ENCODE data around the gene GMCL2. TPM values are rescaled to one million over a fixed set of nuclear protein-coding genes. Genes with fewer than 3 reads are reported as not detected.
A peak's percentile ranks its signal among the peaks of the same experiment; 100 is the strongest.

Gene GMCL2
- total RNA-seq, 1 experiment from 2014 or later, result not detected

GRCh38 chr5:178235588-178235974 lies 48.4 kb upstream of the GMCL2 start (continued):
- TF ChIP-seq MYBL2 (CRISPR knock-in tag; IDR thresholded peaks at IDR 0.05) (no peak), FOXK1 (CRISPR knock-in tag; IDR thresholded peaks at IDR 0.05) (no peak), ZBTB43 (CRISPR knock-in tag; IDR thresholded peaks at IDR 0.05) (no peak), CBFB (CRISPR knock-in tag; IDR thresholded peaks at IDR 0.05; ENCODE audit: low read depth) (no peak), STAT6 (CRISPR knock-in tag; conservative IDR thresholded peaks at IDR 0.05; ENCODE audit: low read depth) (no peak), ZNF396 (CRISPR knock-in tag; IDR thresholded peaks at IDR 0.05; ENCODE audit: borderline replicate concordance) (no peak), SOX15 (CRISPR knock-in tag; IDR thresholded peaks at IDR 0.05) (no peak), ELF4 (CRISPR knock-in tag; IDR thresholded peaks at IDR 0.05; ENCODE audit: low read depth) (no peak), MXD4 (CRISPR knock-in tag; IDR thresholded peaks at IDR 0.05; ENCODE audit: borderline replicate concordance) (no peak)

- Mint-ChIP-seq H3K27me3 (ENCODE audit: low read depth) (no peaks in the 10 kb centered on the region), H3K36me3 (peaks cover 10% of the 10 kb centered on the region), H3K4me3 (no peak overlapping the region), H3K27ac (no peak overlapping the region), H3K4me1 (peaks cover 24% of the 10 kb centered on the region), H3K9me3 (no peaks in the 10 kb centered on the region)
- ATAC-seq, result peak; percentile 53
- TF ChIP-seq GTF2I (CRISPR knock-in tag; conservative IDR thresholded peaks at IDR 0.05) (peak; percentile 95), SMAD3 (CRISPR knock-in tag; IDR thresholded peaks at IDR 0.05; ENCODE audit: borderline replicate concordance) (no peak), CTCF (IDR thresholded peaks at IDR 0.05) (peak; percentile 78)
- ChIA-PET POLR2A (interaction anchor here (1.2 to 1.4 kb wide), 2 partner anchors 31 to 55 kb away, joined by 3 to 4 read pairs; partner anchors contain the start of gene HNRNPAB), CTCF (interaction anchor here (0.5 to 2.1 kb wide), 40 partner anchors 9 to 689 kb away, joined by 3 to 24 read pairs (median 5); partner anchors contain the start of genes COL23A1 and ZNF354A)
- peak; percentile 93 for DNase-seq (ENCODE audit: low spot score)
Observed at GRCh38 chr5:178234750-178235587, 47.8 kb upstream of the GMCL2 start.

- Mint-ChIP-seq H3K4me1 (peaks cover 24% of the 10 kb centered on the region), H3K36me3 (peaks cover 18% of the 10 kb centered on the region), H3K27ac (no peak overlapping the region), H3K27me3 (ENCODE audit: low read depth) (no peaks in the 10 kb centered on the region), H3K4me3 (no peak overlapping the region), H3K9me3 (no peaks in the 10 kb centered on the region)
- POLR2A ChIA-PET, result interaction anchor here (1.2 to 1.4 kb wide), 2 partner anchors 30 to 54 kb away, joined by 3 to 4 read pairs; partner anchors contain the start of gene HNRNPAB
- ATAC-seq (no peak), DNase-seq (ENCODE audit: low spot score) (no peak)
- CTCF ChIA-PET, result interaction anchor here (0.5 to 2.1 kb wide), 39 partner anchors 9 to 497 kb away, joined by 3 to 24 read pairs (median 5); partner anchors contain the start of genes COL23A1 and ZNF354A
- TF ChIP-seq HMGA2 (CRISPR knock-in tag; IDR thresholded peaks at IDR 0.05) (no peak), PREB (CRISPR knock-in tag; IDR thresholded peaks at IDR 0.05; ENCODE audit: borderline replicate concordance) (no peak)
Observed at GRCh38 chr5:178234121-178234749, 47.1 kb upstream of the GMCL2 start.

All from WTC11 (cell line).